ENCODE data around the gene PLEKHA8. TPM values are rescaled to one million over a fixed set of nuclear protein-coding genes. Genes with fewer than 3 reads are reported as not detected.

The PLEKHA8 gene
- total RNA-seq, 1 experiment from 2014 or later: 38.1 TPM

- no peak for TF ChIP-seq ZNF512 (CRISPR knock-in tag; IDR thresholded peaks at IDR 0.05; ENCODE audit: borderline replicate concordance)
- TF ChIP-seq HMGXB4 (CRISPR knock-in tag; IDR thresholded peaks at IDR 0.05): peak; percentile 39; the same call in 1 of the 2 replicates
- TF ChIP-seq, protein P1, sequence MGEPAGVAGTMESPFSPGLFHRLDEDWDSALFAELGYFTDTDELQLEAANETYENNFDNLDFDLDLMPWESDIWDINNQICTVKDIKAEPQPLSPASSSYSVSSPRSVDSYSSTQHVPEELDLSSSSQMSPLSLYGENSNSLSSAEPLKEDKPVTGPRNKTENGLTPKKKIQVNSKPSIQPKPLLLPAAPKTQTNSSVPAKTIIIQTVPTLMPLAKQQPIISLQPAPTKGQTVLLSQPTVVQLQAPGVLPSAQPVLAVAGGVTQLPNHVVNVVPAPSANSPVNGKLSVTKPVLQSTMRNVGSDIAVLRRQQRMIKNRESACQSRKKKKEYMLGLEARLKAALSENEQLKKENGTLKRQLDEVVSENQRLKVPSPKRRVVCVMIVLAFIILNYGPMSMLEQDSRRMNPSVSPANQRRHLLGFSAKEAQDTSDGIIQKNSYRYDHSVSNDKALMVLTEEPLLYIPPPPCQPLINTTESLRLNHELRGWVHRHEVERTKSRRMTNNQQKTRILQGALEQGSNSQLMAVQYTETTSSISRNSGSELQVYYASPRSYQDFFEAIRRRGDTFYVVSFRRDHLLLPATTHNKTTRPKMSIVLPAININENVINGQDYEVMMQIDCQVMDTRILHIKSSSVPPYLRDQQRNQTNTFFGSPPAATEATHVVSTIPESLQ (CRISPR knock-in tag; IDR thresholded peaks at IDR 0.05): no peak
- TF ChIP-seq STAT6 (CRISPR knock-in tag; conservative IDR thresholded peaks at IDR 0.05; ENCODE audit: low read depth): no peak
- no peak for TF ChIP-seq ZSCAN18 (CRISPR knock-in tag; IDR thresholded peaks at IDR 0.05)
- TF ChIP-seq IRF2 (CRISPR knock-in tag; IDR thresholded peaks at IDR 0.05; ENCODE audit: borderline replicate concordance, low read depth): no peak
- no peak for TF ChIP-seq NFATC4 (CRISPR knock-in tag; IDR thresholded peaks at IDR 0.05)
- no peak for TF ChIP-seq TEAD1 (CRISPR knock-in tag; IDR thresholded peaks at IDR 0.05)
- no peak for TF ChIP-seq NR1H2 (CRISPR knock-in tag; IDR thresholded peaks at IDR 0.05)
- 0 out of 2 replicates have a peak, but pooled peaks have one; percentile 21 for TF ChIP-seq USF2 (CRISPR knock-in tag; IDR thresholded peaks at IDR 0.05)
- TF ChIP-seq ZNF423 (CRISPR knock-in tag; IDR thresholded peaks at IDR 0.05): no peak
- TF ChIP-seq E2F4 (CRISPR knock-in tag; IDR thresholded peaks at IDR 0.05; ENCODE audit: borderline replicate concordance, low read depth): no peak
- TF ChIP-seq MYBL2 (CRISPR knock-in tag; IDR thresholded peaks at IDR 0.05): no peak
- TF ChIP-seq EMX1 (CRISPR knock-in tag; IDR thresholded peaks at IDR 0.05): no peak
- TF ChIP-seq, protein P2, sequence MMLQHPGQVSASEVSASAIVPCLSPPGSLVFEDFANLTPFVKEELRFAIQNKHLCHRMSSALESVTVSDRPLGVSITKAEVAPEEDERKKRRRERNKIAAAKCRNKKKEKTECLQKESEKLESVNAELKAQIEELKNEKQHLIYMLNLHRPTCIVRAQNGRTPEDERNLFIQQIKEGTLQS (CRISPR knock-in tag; conservative IDR thresholded peaks at IDR 0.05): no peak
- TF ChIP-seq SMAD4 (CRISPR knock-in tag; IDR thresholded peaks at IDR 0.05): no peak
- TF ChIP-seq ERG (CRISPR knock-in tag; IDR thresholded peaks at IDR 0.05): no peak
- TF ChIP-seq ZNF138 (CRISPR knock-in tag; conservative IDR thresholded peaks at IDR 0.05): no peak
- TF ChIP-seq ZNF281 (CRISPR knock-in tag; IDR thresholded peaks at IDR 0.05): no peak
- no peak; the same call in 1 of the 2 replicates for TF ChIP-seq ZNF317 (CRISPR knock-in tag; IDR thresholded peaks at IDR 0.05; ENCODE audit: borderline replicate concordance, low read depth)
- no peak for TF ChIP-seq MXD4 (CRISPR knock-in tag; IDR thresholded peaks at IDR 0.05; ENCODE audit: borderline replicate concordance)
- TF ChIP-seq, protein P3, sequence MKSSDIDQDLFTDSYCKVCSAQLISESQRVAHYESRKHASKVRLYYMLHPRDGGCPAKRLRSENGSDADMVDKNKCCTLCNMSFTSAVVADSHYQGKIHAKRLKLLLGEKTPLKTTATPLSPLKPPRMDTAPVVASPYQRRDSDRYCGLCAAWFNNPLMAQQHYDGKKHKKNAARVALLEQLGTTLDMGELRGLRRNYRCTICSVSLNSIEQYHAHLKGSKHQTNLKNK (CRISPR knock-in tag; IDR thresholded peaks at IDR 0.05): no peak
Measured at GRCh38 chr7:30028216-30028748, at the start of gene PLEKHA8 (continued).
